ENCODE results near the gene JARID2. TPM values are rescaled to one million over a fixed set of nuclear protein-coding genes. Genes with fewer than 3 reads are reported as not detected.

Gene JARID2
- total and polyA plus RNA-seq, 9 of the 15 experiments (the other 6 are each of a cell fraction or from before 2014, with no cell fraction given) = 5.0 to 29.0 (median 15.6) TPM

DNA sequence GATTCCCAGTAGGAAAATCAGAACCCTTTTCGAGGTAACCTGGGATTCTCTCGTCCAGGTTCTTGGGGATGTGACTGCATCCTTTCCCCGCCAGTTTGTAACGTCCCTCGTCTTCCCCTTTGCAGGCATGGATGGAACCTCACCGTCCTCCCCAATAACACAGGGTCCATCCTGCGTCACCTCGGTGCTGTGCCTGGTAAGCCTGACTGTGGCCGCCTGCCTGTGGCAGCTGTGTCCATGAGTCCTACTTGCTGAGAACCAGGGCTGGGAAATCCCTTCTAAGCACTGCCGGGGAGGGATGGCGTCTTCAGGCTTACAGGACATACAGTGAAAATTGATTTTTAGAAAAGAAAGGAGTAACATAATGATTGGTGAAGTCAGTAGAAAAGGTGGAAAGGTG lies 261.4 kb downstream of the JARID2 start (continued):
- TF ChIP-seq, protein P1, sequence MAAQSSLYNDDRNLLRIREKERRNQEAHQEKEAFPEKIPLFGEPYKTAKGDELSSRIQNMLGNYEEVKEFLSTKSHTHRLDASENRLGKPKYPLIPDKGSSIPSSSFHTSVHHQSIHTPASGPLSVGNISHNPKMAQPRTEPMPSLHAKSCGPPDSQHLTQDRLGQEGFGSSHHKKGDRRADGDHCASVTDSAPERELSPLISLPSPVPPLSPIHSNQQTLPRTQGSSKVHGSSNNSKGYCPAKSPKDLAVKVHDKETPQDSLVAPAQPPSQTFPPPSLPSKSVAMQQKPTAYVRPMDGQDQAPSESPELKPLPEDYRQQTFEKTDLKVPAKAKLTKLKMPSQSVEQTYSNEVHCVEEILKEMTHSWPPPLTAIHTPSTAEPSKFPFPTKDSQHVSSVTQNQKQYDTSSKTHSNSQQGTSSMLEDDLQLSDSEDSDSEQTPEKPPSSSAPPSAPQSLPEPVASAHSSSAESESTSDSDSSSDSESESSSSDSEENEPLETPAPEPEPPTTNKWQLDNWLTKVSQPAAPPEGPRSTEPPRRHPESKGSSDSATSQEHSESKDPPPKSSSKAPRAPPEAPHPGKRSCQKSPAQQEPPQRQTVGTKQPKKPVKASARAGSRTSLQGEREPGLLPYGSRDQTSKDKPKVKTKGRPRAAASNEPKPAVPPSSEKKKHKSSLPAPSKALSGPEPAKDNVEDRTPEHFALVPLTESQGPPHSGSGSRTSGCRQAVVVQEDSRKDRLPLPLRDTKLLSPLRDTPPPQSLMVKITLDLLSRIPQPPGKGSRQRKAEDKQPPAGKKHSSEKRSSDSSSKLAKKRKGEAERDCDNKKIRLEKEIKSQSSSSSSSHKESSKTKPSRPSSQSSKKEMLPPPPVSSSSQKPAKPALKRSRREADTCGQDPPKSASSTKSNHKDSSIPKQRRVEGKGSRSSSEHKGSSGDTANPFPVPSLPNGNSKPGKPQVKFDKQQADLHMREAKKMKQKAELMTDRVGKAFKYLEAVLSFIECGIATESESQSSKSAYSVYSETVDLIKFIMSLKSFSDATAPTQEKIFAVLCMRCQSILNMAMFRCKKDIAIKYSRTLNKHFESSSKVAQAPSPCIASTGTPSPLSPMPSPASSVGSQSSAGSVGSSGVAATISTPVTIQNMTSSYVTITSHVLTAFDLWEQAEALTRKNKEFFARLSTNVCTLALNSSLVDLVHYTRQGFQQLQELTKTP (IDR thresholded peaks at IDR 0.05; ENCODE audit: low read depth in 1 of 2, partially characterized antibody in 2 of 2) = no peak
- TF ChIP-seq NR2F6 (CRISPR knock-in tag; IDR thresholded peaks at IDR 0.05) = no peak
- TF ChIP-seq CXXC5 (CRISPR knock-in tag; IDR thresholded peaks at IDR 0.05) = no peak
- TF ChIP-seq ZNF766 (CRISPR knock-in tag; conservative IDR thresholded peaks at IDR 0.05) = no peak

DNA sequence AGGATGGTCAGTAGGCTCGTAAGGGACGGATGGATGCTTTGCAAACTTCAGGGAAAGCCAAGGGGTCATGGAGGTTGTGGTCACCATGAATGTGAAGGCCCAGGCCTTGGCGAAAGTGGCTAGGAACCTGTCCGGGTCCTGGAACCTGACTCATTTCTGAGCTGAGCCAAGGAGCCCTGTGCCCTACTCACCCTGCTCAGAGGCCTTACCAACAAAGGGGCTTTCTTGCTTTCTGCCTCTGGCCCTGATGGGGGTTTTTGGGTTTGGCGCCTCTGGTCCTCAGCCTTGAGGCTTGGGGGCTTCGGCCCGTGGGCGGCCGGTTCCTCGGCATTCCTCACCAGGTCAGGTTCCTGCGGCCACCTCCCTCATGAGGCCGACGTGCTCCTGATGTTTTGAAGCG lies 261.9 kb downstream of the JARID2 start:
- H3K4me1 ChIP-seq (replicated peaks in 1 of 2; ENCODE audit: control insufficient read depth in 2 of 2, insufficient read depth in 2 of 2, low read length in 2 of 2) = peaks cover 23 to 24% of the 10 kb centered on the region in 2 experiments
- FAIRE-seq = no peak
- no peak overlapping the region for H3K9ac ChIP-seq (ENCODE audit: insufficient read depth in 1 of 2, low read depth in 2 of 2, low read length in 2 of 2)
- no peaks in the 10 kb centered on the region for H3K27me3 ChIP-seq (ENCODE audit: control insufficient read depth in 2 of 2, insufficient read depth in 2 of 2, low read length in 2 of 2)
- WGBS (ENCODE audit: insufficient coverage, low coverage, missing lambda C conversion rate) = 85% methylated on average over 14 of the region's 14 CpGs
- POLR2A ChIA-PET = no interaction called here
- BruUV-seq (replicated peaks) = no TSS peak
- H2AFZ ChIP-seq (ENCODE audit: low read depth, low read length) = no peak overlapping the region
- peaks cover 7% of the 10 kb centered on the region; the same call in 2 of the 3 replicates for H3K79me2 ChIP-seq (ENCODE audit: control insufficient read depth, insufficient read depth, low read length)
- DNase-seq (ENCODE audit: extremely low read depth in 1 of 4, low spot score in 3 of 4) = no peak
- H3K27ac ChIP-seq (ENCODE audit: extremely low read depth, low read depth, low read length) = peak overlapping the region; percentile 95; the same call in 1 of the 3 replicates
- H4K20me1 ChIP-seq (replicated peaks; ENCODE audit: control insufficient read depth, insufficient read depth, low read length) = no peaks in the 10 kb centered on the region
- no peak for ATAC-seq
- in situ Hi-C loops (cut with MboI) (no loop called here), intact Hi-C loops (cut with micrococcal nuclease) (no loop called here)
- no peak overlapping the region for H3K4me3 ChIP-seq
- CTCF ChIA-PET (ENCODE audit: low intra/inter-chr PET ratio) = no interaction called here
- H3K9me3 ChIP-seq (replicated peaks; ENCODE audit: control insufficient read depth, insufficient read depth, low read depth, low read length) = no peaks in the 10 kb centered on the region
- H3K36me3 ChIP-seq (ENCODE audit: control insufficient read depth, insufficient read depth, low read length) = peaks cover 89% of the 10 kb centered on the region
- H3K4me2 ChIP-seq (ENCODE audit: insufficient read depth, low read length) = no peak overlapping the region
- no peaks in the 10 kb centered on the region for H3K9me1 ChIP-seq (ENCODE audit: control insufficient read depth, insufficient read depth, low read length)
- TF ChIP-seq ZNF717 (CRISPR knock-in tag; IDR thresholded peaks at IDR 0.05) (no peak), RBM14 (IDR thresholded peaks at IDR 0.05; ENCODE audit: borderline replicate concordance, insufficient read depth, low read depth, low read length) (no peak), CXXC5 (CRISPR knock-in tag; IDR thresholded peaks at IDR 0.05) (no peak), SUPT5H (IDR thresholded peaks at IDR 0.05) (no peak), STAT5B (CRISPR knock-in tag; IDR thresholded peaks at IDR 0.05) (no peak), ZNF253 (CRISPR knock-in tag; conservative IDR thresholded peaks at IDR 0.05) (no peak)
- TF ChIP-seq, protein P2, sequence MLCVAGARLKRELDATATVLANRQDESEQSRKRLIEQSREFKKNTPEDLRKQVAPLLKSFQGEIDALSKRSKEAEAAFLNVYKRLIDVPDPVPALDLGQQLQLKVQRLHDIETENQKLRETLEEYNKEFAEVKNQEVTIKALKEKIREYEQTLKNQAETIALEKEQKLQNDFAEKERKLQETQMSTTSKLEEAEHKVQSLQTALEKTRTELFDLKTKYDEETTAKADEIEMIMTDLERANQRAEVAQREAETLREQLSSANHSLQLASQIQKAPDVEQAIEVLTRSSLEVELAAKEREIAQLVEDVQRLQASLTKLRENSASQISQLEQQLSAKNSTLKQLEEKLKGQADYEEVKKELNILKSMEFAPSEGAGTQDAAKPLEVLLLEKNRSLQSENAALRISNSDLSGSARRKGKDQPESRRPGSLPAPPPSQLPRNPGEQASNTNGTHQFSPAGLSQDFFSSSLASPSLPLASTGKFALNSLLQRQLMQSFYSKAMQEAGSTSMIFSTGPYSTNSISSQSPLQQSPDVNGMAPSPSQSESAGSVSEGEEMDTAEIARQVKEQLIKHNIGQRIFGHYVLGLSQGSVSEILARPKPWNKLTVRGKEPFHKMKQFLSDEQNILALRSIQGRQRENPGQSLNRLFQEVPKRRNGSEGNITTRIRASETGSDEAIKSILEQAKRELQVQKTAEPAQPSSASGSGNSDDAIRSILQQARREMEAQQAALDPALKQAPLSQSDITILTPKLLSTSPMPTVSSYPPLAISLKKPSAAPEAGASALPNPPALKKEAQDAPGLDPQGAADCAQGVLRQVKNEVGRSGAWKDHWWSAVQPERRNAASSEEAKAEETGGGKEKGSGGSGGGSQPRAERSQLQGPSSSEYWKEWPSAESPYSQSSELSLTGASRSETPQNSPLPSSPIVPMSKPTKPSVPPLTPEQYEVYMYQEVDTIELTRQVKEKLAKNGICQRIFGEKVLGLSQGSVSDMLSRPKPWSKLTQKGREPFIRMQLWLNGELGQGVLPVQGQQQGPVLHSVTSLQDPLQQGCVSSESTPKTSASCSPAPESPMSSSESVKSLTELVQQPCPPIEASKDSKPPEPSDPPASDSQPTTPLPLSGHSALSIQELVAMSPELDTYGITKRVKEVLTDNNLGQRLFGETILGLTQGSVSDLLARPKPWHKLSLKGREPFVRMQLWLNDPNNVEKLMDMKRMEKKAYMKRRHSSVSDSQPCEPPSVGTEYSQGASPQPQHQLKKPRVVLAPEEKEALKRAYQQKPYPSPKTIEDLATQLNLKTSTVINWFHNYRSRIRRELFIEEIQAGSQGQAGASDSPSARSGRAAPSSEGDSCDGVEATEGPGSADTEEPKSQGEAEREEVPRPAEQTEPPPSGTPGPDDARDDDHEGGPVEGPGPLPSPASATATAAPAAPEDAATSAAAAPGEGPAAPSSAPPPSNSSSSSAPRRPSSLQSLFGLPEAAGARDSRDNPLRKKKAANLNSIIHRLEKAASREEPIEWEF (CRISPR knock-in tag; IDR thresholded peaks at IDR 0.05) = no peak
- TF ChIP-seq, protein P3, sequence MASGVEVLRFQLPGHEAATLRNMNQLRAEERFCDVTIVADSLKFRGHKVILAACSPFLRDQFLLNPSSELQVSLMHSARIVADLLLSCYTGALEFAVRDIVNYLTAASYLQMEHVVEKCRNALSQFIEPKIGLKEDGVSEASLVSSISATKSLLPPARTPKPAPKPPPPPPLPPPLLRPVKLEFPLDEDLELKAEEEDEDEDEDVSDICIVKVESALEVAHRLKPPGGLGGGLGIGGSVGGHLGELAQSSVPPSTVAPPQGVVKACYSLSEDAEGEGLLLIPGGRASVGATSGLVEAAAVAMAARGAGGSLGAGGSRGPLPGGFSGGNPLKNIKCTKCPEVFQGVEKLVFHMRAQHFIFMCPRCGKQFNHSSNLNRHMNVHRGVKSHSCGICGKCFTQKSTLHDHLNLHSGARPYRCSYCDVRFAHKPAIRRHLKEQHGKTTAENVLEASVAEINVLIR (CRISPR knock-in tag; IDR thresholded peaks at IDR 0.05) = no peak

Data from K562 (cell line).